ENCODE results near the gene SAMD14. TPM values are rescaled to one million over a fixed set of nuclear protein-coding genes. Genes with fewer than 3 reads are reported as not detected.

The SAMD14 gene
- total and polyA plus RNA-seq, 9 donors: 0.36 to 4.9 (median 1.7) TPM

- H3K4me3 ChIP-seq: no peak overlapping the region
- H3K9me3 ChIP-seq: no peaks in the 10 kb centered on the region
- H3K4me1 ChIP-seq (ENCODE audit: insufficient read depth): peaks cover 8% of the 10 kb centered on the region
- 19 to 23% (median 20%) methylated on average over 6 of the region's 6 CpGs for WGBS, 3 donors
- no peak for DNase-seq
- no peak overlapping the region for H3K27ac ChIP-seq
- intact Hi-C loops (cut with DNase I): loop anchor here in 2 of 4 donors (2.0 to 10.0 kb wide), 3 partner anchors 34 to 180 kb away; partner anchors contain the start of gene SGCA (in 1 of the 2)
- H3K27me3 ChIP-seq: no peaks in the 10 kb centered on the region
- no peaks in the 10 kb centered on the region for H3K36me3 ChIP-seq
- TF ChIP-seq EP300 (IDR thresholded peaks at IDR 0.05): no peak
- peak in 1 of 3 donors; percentile 10 for TF ChIP-seq CTCF (IDR thresholded peaks at IDR 0.05)
Measured at GRCh38 chr17:50114849-50115357, 15.1 kb downstream of the SAMD14 start.

- H3K9me3 ChIP-seq: no peaks in the 10 kb centered on the region
- 79 to 94% (median 85%) methylated on average over 4 of the region's 4 CpGs for WGBS, 3 donors
- H3K4me3 ChIP-seq: no peak overlapping the region
- H3K27me3 ChIP-seq: no peaks in the 10 kb centered on the region
- H3K27ac ChIP-seq: no peak overlapping the region
- no peaks in the 10 kb centered on the region for H3K36me3 ChIP-seq
- TF ChIP-seq EP300 (IDR thresholded peaks at IDR 0.05) (no peak), CTCF (IDR thresholded peaks at IDR 0.05) (no peak), POLR2A (IDR thresholded peaks at IDR 0.05) (no peak)
- H3K4me1 ChIP-seq (ENCODE audit: insufficient read depth): peaks cover 8% of the 10 kb centered on the region
- intact Hi-C loops (cut with DNase I): loop anchor here in 2 of 4 donors (2.0 to 10.0 kb wide), 3 partner anchors 34 to 180 kb away; partner anchors contain the start of gene SGCA (in 1 of the 2)
- peak in 1 of 5 donors; percentile 30 for DNase-seq
Measured at GRCh38 chr17:50114401-50114800, 15.6 kb downstream of the SAMD14 start.

- no peaks in the 10 kb centered on the region for H3K27me3 ChIP-seq
- no peak overlapping the region for H3K4me3 ChIP-seq
- no peaks in the 10 kb centered on the region for H3K9me3 ChIP-seq
- no peaks in the 10 kb centered on the region for H3K36me3 ChIP-seq
- TF ChIP-seq CTCF (IDR thresholded peaks at IDR 0.05) (no peak), POLR2A (IDR thresholded peaks at IDR 0.05) (no peak), EP300 (IDR thresholded peaks at IDR 0.05) (no peak)
- WGBS, 3 donors: 63 to 75% (median 74%) methylated on average over 7 of the region's 7 CpGs
- peaks cover 8% of the 10 kb centered on the region for H3K4me1 ChIP-seq (ENCODE audit: insufficient read depth)
- intact Hi-C loops (cut with DNase I): loop anchor here in 2 of 4 donors (2.0 to 10.0 kb wide), 3 partner anchors 35 to 181 kb away; partner anchors contain the start of gene SGCA (in 1 of the 2)
- H3K27ac ChIP-seq: no peak overlapping the region
- DNase-seq: peak in 2 of 5 donors; percentile 53 to 66
Measured at GRCh38 chr17:50113624-50114320, 16.2 kb downstream of the SAMD14 start.

GRCh38 chr17:50112694-50113093 is 17.3 kb downstream of the SAMD14 start:
- H3K27ac ChIP-seq: peak overlapping the region in 1 of 2 donors; percentile 63
- H3K27me3 ChIP-seq: no peaks in the 10 kb centered on the region
- H3K36me3 ChIP-seq: no peaks in the 10 kb centered on the region
- intact Hi-C loops (cut with DNase I): loop anchor here in 1 of 4 donors (10.0 kb wide), 2 partner anchors 52 to 182 kb away; partner anchors contain the start of gene SGCA
- no peaks in the 10 kb centered on the region for H3K9me3 ChIP-seq
- H3K4me3 ChIP-seq: no peak overlapping the region
- DNase-seq: peak in 2 of 5 donors; percentile 49 to 62
- WGBS, 3 donors: 24 to 28% (median 24%) methylated on average over 16 to 17 of the region's 17 CpGs
- peaks cover 8% of the 10 kb centered on the region for H3K4me1 ChIP-seq (ENCODE audit: insufficient read depth)
- TF ChIP-seq POLR2A (IDR thresholded peaks at IDR 0.05): no peak
- TF ChIP-seq EP300 (IDR thresholded peaks at IDR 0.05): no peak
- no peak for TF ChIP-seq CTCF (IDR thresholded peaks at IDR 0.05)

All from ovary (tissue), 9 donors.